K562 (cell line): ENCODE results near the gene C4orf51.

ENCODE experiments used
- HNRNPUL1 ChIP-seq: fragments of 200-400 bp; formaldehyde crosslinking; IDR thresholded peaks from 2 replicates; pipeline ENCODE4 v1.6.1; 2017; ENCODE audit warnings: low read length
- SMARCB1 ChIP-seq: IDR thresholded peaks from 2 replicates; pipeline ENCODE4 v1.6.1; 2011; ENCODE audit warnings: improper control_type of control experiment, low read depth; ENCODE audit not compliant: insufficient read length
- SRF ChIP-seq, 2 experiments: fragments of 250-450, 450-650 bp in 1 of 2; sonication (Bioruptor Pico) in 1 of 2; sonication (generic) in 1 of 2; formaldehyde crosslinking; IDR thresholded peaks; 2 replicates each; pipeline versions ENCODE4 v1.5.0 to v1.5.1; 2020 to 2022; ENCODE audit warnings: mild to moderate bottlenecking in 1 of 2, missing genetic modification reagents in 1 of 2
- ZNF184 ChIP-seq: sonication (generic); formaldehyde crosslinking; IDR thresholded peaks from 2 replicates; pipeline ENCODE4 v1.5.0; 2020; ENCODE audit warnings: missing genetic modification reagents
- TF ChIP-seq, protein P1 (sequence below): sonication (generic); formaldehyde crosslinking; IDR thresholded peaks from 2 replicates; pipeline ENCODE4 v1.8.1; 2023; ENCODE audit warnings: mild to moderate bottlenecking, missing genetic modification reagents

DNA sequence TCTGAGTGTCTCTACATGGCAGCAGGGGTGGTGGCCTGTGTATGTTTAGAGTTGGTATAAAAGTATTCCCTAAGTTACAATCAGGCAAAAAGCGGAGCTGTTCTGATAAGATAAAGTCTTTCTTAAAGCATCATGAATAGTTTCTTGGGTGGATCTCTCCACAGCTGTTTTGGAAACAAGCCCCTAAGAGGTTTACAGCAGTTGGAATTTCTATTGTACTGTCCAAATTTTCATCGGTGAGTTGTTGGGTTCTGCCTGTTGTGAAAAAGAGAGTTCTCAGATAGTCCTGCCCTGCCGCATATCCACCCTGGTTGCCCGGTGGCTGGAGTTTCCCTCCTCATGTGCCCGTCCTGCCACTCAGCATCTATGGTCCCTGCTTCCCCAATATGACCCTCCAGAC is 50.1 kb downstream of the C4orf51 start:
- TF ChIP-seq, protein P1, sequence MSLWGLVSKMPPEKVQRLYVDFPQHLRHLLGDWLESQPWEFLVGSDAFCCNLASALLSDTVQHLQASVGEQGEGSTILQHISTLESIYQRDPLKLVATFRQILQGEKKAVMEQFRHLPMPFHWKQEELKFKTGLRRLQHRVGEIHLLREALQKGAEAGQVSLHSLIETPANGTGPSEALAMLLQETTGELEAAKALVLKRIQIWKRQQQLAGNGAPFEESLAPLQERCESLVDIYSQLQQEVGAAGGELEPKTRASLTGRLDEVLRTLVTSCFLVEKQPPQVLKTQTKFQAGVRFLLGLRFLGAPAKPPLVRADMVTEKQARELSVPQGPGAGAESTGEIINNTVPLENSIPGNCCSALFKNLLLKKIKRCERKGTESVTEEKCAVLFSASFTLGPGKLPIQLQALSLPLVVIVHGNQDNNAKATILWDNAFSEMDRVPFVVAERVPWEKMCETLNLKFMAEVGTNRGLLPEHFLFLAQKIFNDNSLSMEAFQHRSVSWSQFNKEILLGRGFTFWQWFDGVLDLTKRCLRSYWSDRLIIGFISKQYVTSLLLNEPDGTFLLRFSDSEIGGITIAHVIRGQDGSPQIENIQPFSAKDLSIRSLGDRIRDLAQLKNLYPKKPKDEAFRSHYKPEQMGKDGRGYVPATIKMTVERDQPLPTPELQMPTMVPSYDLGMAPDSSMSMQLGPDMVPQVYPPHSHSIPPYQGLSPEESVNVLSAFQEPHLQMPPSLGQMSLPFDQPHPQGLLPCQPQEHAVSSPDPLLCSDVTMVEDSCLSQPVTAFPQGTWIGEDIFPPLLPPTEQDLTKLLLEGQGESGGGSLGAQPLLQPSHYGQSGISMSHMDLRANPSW (CRISPR knock-in tag) = no peak
- TF ChIP-seq SMARCB1 (no peak), SRF (CRISPR knock-in tag; IDR thresholded peaks at IDR 0.05) (no peak), HNRNPUL1 (no peak), ZNF184 (no peak)
